Transverse colon (tissue), 4 donors: ENCODE data around the gene HERC3. TPM values are rescaled to one million over a fixed set of nuclear protein-coding genes. Genes with fewer than 3 reads are reported as not detected.

Experiments
- DNase-seq: peaks from one replicate; pipeline ENCODE4 v3.0.0-alpha.2; 2019
- H3K27ac ChIP-seq, 4 donors: fragments of 200-600 bp; sonication (generic); 2 replicates each; pipeline ENCODE4 v1.5.1; 2016 to 2018; ENCODE audit warnings: inconsistent platforms in 4 of 4
- H3K27me3 ChIP-seq: fragments of 200-600 bp; sonication (generic); 2 replicates; pipeline ENCODE4 v1.5.1; 2017; ENCODE audit warnings: inconsistent platforms
- H3K36me3 ChIP-seq, 4 donors: fragments of 200-600 bp; sonication (generic); 2 replicates each; pipeline ENCODE4 v1.5.1; 2017 to 2019; ENCODE audit warnings: inconsistent platforms in 4 of 4
- H3K4me1 ChIP-seq, 4 donors: fragments of 200-600 bp; sonication (generic); 2 replicates each; pipeline ENCODE4 v1.5.1; 2017 to 2020; ENCODE audit warnings: inconsistent platforms in 4 of 4
- H3K4me3 ChIP-seq, 4 donors: fragments of 200-600 bp; sonication (generic); 1 replicate in 1 of 4; 2 replicates in 3 of 4; pipeline versions ENCODE4 v1.5.1 to v1.6.1; 2017 to 2019; ENCODE audit warnings: inconsistent platforms in 4 of 4
- H3K9me3 ChIP-seq, 2 donors: fragments of 200-600 bp; sonication (generic); 2 replicates each; pipeline ENCODE4 v1.5.1; 2017 to 2019; ENCODE audit warnings: inconsistent platforms in 2 of 2
- CTCF ChIP-seq, 5 experiments: fragments of 200-600 bp in 3 of 5; fragments of 450-650 bp in 2 of 5; sonication (generic) in 3 of 5; IDR thresholded peaks; 1 replicate in 2 of 5; 2 replicates in 3 of 5; pipeline ENCODE4 v1.5.1; 2016 to 2017; ENCODE audit warnings: antibody characterized with exemption in 5 of 5, inconsistent platforms in 3 of 5, mild to moderate bottlenecking in 2 of 5, moderate library complexity in 1 of 5
- EP300 ChIP-seq: sonication (generic); formaldehyde crosslinking; IDR thresholded peaks from one replicate; pipeline ENCODE4 v1.6.1; 2017; ENCODE audit warnings: antibody characterized with exemption, low read depth
- POLR2A ChIP-seq: fragments of 450-650 bp; IDR thresholded peaks from one replicate; pipeline ENCODE4 v1.6.1; 2016; ENCODE audit warnings: antibody characterized with exemption, mild to moderate bottlenecking, moderate library complexity
- POLR2AphosphoS5 ChIP-seq, 3 donors: sonication (generic); formaldehyde crosslinking; IDR thresholded peaks; one replicate each; pipeline ENCODE4 v1.6.1; 2016; ENCODE audit warnings: antibody characterized with exemption in 3 of 3
- WGBS, 2 donors: methylation state at CpG; one replicate each; pipeline ENCODE4 v1.1.5; 2018; ENCODE audit warnings: low coverage in 1 of 2; 5-methylcytosine and 5-hydroxymethylcytosine counted together
- in situ Hi-C, 4 donors: fragments of 200-750 bp; cut with MboI; loops; one replicate each; pipeline versions ENCODE4 v1.15.0 to v1.15.1; 2017; ENCODE audit warnings: low sequenced_read_pairs in 3 of 4, low pct_ligation_motif_present in 1 of 4, low pct_unique_long_range_greater_than_20kb in 1 of 4
- intact Hi-C: fragments of 100-400 bp; cut with DNase I; formaldehyde crosslinking; loops from one replicate; pipeline ENCODE4 v1.15.1; 2023; ENCODE audit warnings: low total_unique reads
- total RNA-seq, 4 donors: library from RNA; depleted of rRNA; stranded (reverse); fragments of >200 nt; gene quantifications; one replicate each; pipeline ENCODE4 v1.1.0, GENCODE V29; 2016

HERC3 gene
- total RNA-seq, 4 donors from 2014 or later, result 38.9 to 64.1 (median 55.1) TPM

GRCh38 chr4:88661739-88662138, 69.5 kb downstream of the HERC3 start:
- Histone ChIP-seq H3K27me3 (no peaks in the 10 kb centered on the region), H3K4me3 (no peak overlapping the region), H3K4me1 (peaks cover 0 to 21% (median 11%) of the 10 kb centered on the region in 4 donors), H3K36me3 (peaks cover 0 to 8% (median 0%) of the 10 kb centered on the region in 4 donors), H3K9me3 (no peaks in the 10 kb centered on the region), H3K27ac (no peak overlapping the region)
- intact Hi-C loops (loop anchor here (5.0 kb wide), 1 partner anchor 124 kb away; no protein-coding TSS in a partner anchor), in situ Hi-C loops (loop anchor here in 3 of 4 donors (5.0 to 25.0 kb wide), 3 partner anchors 124 to 127 kb away; no protein-coding TSS in a partner anchor)
- TF ChIP-seq CTCF (IDR thresholded peaks at IDR 0.05) (no peak), POLR2AphosphoS5 (IDR thresholded peaks at IDR 0.05) (no peak), EP300 (no peak), POLR2A (no peak)
- 83 to 86% methylated on average over 2 of the region's 2 CpGs for WGBS, 2 donors
- DNase-seq, result no peak

DNA sequence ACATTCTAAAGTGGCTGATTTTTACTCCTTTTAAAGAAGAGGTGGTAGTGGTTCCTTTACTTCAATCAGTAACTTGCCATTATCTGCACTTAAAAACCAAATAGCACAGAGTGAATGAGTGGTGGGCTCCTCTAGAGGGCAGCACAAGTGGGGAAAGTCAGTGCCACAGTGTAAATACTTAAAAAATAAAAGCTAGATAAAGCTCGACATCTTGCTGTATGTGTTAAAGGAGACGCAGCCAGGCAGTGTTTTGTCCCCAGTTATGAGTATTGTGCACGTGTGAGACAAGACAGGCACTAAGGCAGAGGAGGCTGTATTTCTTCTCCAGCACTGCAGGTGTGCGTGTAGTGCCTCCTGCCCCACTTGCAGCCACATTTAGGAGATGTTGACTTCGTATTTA, 80.7 kb downstream of the HERC3 start:
- H3K9me3 ChIP-seq, result no peaks in the 10 kb centered on the region
- no peak for DNase-seq
- H3K36me3 ChIP-seq, result peaks cover 0 to 39% (median 3%) of the 10 kb centered on the region in 4 donors
- intact Hi-C loops (no loop called here), in situ Hi-C loops (loop anchor here in 1 of 4 donors (25.0 kb wide), 1 partner anchor 136 kb away; no protein-coding TSS in a partner anchor)
- no peaks in the 10 kb centered on the region for H3K4me1 ChIP-seq
- H3K27ac ChIP-seq, result no peak overlapping the region
- no peak for TF ChIP-seq POLR2A
- TF ChIP-seq POLR2AphosphoS5 (IDR thresholded peaks at IDR 0.05), result no peak
- TF ChIP-seq EP300, result no peak
- TF ChIP-seq CTCF (IDR thresholded peaks at IDR 0.05), result peak in 3 of 5 experiments; percentile 24 to 27 (median 26)
- no peaks in the 10 kb centered on the region for H3K27me3 ChIP-seq
- WGBS, 2 donors, result 72 to 80% methylated on average over 4 to 5 of the region's 5 CpGs
- no peak overlapping the region for H3K4me3 ChIP-seq

GRCh38 chr4:88673886-88674285, 81.6 kb downstream of the HERC3 start:
- TF ChIP-seq EP300 (no peak), POLR2A (no peak), POLR2AphosphoS5 (IDR thresholded peaks at IDR 0.05) (no peak), CTCF (IDR thresholded peaks at IDR 0.05) (no peak)
- Histone ChIP-seq H3K4me1 (no peaks in the 10 kb centered on the region), H3K27ac (no peak overlapping the region), H3K9me3 (no peaks in the 10 kb centered on the region), H3K4me3 (no peak overlapping the region), H3K36me3 (peaks cover 0 to 48% (median under 1%) of the 10 kb centered on the region in 4 donors), H3K27me3 (no peaks in the 10 kb centered on the region)
- intact Hi-C loops, result no loop called here
- no peak for DNase-seq
- WGBS, 2 donors, result 60 to 90% methylated on average over 1 to 2 of the region's 2 CpGs
- in situ Hi-C loops, result loop anchor here in 1 of 4 donors (25.0 kb wide), 1 partner anchor 137 kb away; no protein-coding TSS in a partner anchor

DNA sequence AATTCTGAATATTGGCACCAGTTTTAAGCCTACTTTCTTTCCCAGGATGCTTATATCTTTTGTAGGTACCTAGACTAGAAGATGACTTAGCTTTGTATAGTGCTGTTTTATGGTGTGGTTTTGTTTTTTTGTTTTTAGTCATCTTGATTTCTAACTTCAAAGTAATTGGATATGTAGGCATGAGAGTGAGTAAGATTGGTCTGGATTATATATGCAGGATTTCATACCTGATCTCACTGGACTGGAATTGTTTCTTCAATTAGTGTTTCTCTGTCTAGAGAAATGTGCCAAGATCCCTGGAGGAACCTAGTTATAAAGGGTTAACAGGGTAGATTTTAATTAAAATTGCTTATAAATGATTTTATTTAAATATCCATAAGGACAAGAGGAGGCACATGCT, 82.3 kb downstream of the HERC3 start:
- intact Hi-C loops (no loop called here), in situ Hi-C loops (loop anchor here in 1 of 4 donors (25.0 kb wide), 1 partner anchor 137 kb away; no protein-coding TSS in a partner anchor)
- DNase-seq, result no peak
- Histone ChIP-seq H3K27me3 (no peaks in the 10 kb centered on the region), H3K36me3 (peaks cover 0 to 50% (median 0%) of the 10 kb centered on the region in 4 donors), H3K27ac (no peak overlapping the region), H3K4me3 (no peak overlapping the region), H3K9me3 (no peaks in the 10 kb centered on the region), H3K4me1 (no peaks in the 10 kb centered on the region)
- TF ChIP-seq POLR2A (no peak), POLR2AphosphoS5 (IDR thresholded peaks at IDR 0.05) (no peak), EP300 (no peak), CTCF (IDR thresholded peaks at IDR 0.05) (no peak)
